ENCODE measurements around the gene SPAG16.

- TF ChIP-seq, protein P1, sequence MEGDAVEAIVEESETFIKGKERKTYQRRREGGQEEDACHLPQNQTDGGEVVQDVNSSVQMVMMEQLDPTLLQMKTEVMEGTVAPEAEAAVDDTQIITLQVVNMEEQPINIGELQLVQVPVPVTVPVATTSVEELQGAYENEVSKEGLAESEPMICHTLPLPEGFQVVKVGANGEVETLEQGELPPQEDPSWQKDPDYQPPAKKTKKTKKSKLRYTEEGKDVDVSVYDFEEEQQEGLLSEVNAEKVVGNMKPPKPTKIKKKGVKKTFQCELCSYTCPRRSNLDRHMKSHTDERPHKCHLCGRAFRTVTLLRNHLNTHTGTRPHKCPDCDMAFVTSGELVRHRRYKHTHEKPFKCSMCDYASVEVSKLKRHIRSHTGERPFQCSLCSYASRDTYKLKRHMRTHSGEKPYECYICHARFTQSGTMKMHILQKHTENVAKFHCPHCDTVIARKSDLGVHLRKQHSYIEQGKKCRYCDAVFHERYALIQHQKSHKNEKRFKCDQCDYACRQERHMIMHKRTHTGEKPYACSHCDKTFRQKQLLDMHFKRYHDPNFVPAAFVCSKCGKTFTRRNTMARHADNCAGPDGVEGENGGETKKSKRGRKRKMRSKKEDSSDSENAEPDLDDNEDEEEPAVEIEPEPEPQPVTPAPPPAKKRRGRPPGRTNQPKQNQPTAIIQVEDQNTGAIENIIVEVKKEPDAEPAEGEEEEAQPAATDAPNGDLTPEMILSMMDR (IDR thresholded peaks at IDR 0.05): no peak
- no peak for TF ChIP-seq EP300 (IDR thresholded peaks at IDR 0.05; ENCODE audit: borderline replicate concordance in 1 of 2, low read depth in 1 of 2, low read length in 1 of 2)
- TF ChIP-seq TAF1 (IDR thresholded peaks at IDR 0.05; ENCODE audit: borderline replicate concordance, low read depth, low read length): no peak
- TF ChIP-seq POLR2AphosphoS5 (IDR thresholded peaks at IDR 0.05; ENCODE audit: low read depth, low read length): no peak
- no peak for TF ChIP-seq FOXM1 (IDR thresholded peaks at IDR 0.05; ENCODE audit: low read depth)
- no peak for TF ChIP-seq MXI1 (IDR thresholded peaks at IDR 0.05; ENCODE audit: low read depth, low read length)
- no peak for TF ChIP-seq FOXJ3 (CRISPR knock-in tag; IDR thresholded peaks at IDR 0.05)
- no peak for TF ChIP-seq CHD2 (IDR thresholded peaks at IDR 0.05; ENCODE audit: low read length, partially characterized antibody)
- no peak for TF ChIP-seq GATA2 (CRISPR knock-in tag; IDR thresholded peaks at IDR 0.05)
- TF ChIP-seq MAX (IDR thresholded peaks at IDR 0.05; ENCODE audit: low read depth): no peak
- no peak for TF ChIP-seq EZH2phosphoT487 (IDR thresholded peaks at IDR 0.05; ENCODE audit: borderline replicate concordance, low read depth)
- TF ChIP-seq GABPA (IDR thresholded peaks at IDR 0.05; ENCODE audit: low read depth): no peak
- no peak for TF ChIP-seq RFX5 (IDR thresholded peaks at IDR 0.05; ENCODE audit: low read length)
These were observed 5.1 kb upstream of the SPAG16 start for GRCh38 chr2:213279116-213279620.
